Endothelial cell of umbilical vein (primary cell): ENCODE measurements around the gene CHP1.

Experiments used
- EZH2 ChIP-seq: IDR thresholded peaks from 2 replicates; pipeline ENCODE4 v1.6.1; 2012; ENCODE audit warnings: borderline replicate concordance, low read depth, mild to moderate bottlenecking, moderate library complexity, low read length, inconsistent platforms; ENCODE audit not compliant: severe bottlenecking
- FOS ChIP-seq: IDR thresholded peaks from 2 replicates; pipeline ENCODE4 v1.6.1; 2011; ENCODE audit warnings: mild to moderate bottlenecking, low read length, moderate library complexity, borderline replicate concordance; ENCODE audit not compliant: insufficient read depth
- GATA2 ChIP-seq: IDR thresholded peaks from 2 replicates; pipeline ENCODE4 v1.7.0; 2011; ENCODE audit warnings: low read depth, mild to moderate bottlenecking, moderate library complexity, mixed read lengths, low read length; ENCODE audit not compliant: insufficient read length, insufficient read depth
- POLR2A ChIP-seq: IDR thresholded peaks from 2 replicates; pipeline ENCODE4 v1.6.1; 2012; ENCODE audit warnings: low read depth, mild to moderate bottlenecking, control low read depth, low read length
- POLR2AphosphoS5 ChIP-seq: IDR thresholded peaks from 2 replicates; pipeline ENCODE4 v1.6.1; 2012; ENCODE audit warnings: low read depth, mild to moderate bottlenecking, control low read depth, low read length, moderate library complexity; ENCODE audit not compliant: insufficient read depth
- TF ChIP-seq, protein P1 (sequence below), 2 donors: IDR thresholded peaks; 1 replicate in 1 of 2; 2 replicates in 1 of 2; pipeline ENCODE4 v1.5.1; 2011; ENCODE audit warnings: low read length in 2 of 2, mild to moderate bottlenecking in 2 of 2, moderate library complexity in 2 of 2, control low read depth in 1 of 2, inconsistent platforms in 1 of 2, low read depth in 1 of 2; ENCODE audit not compliant: insufficient read depth in 1 of 2; ENCODE audit errors: extremely low read depth in 1 of 2

DNA sequence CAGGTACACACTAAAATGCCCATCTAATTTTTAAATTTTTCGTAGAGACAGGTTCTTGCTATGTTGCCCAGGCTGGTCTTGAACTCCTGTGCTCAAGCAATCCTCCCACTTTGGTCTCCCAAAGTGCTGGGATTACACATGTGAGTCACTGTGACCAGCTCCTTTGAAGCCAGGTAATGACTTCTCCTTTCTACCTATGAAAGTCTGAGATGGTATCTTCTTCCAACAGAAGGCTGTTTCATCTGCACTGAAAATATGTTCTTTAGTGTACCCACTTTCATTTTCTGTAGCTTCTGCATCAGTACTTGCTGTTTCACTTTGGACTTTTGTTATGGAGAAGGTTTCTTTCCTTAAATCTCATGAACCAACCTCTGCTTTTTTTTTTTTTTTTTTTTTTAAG lies 92.5 kb downstream of the CHP1 start:
- TF ChIP-seq, protein P1, sequence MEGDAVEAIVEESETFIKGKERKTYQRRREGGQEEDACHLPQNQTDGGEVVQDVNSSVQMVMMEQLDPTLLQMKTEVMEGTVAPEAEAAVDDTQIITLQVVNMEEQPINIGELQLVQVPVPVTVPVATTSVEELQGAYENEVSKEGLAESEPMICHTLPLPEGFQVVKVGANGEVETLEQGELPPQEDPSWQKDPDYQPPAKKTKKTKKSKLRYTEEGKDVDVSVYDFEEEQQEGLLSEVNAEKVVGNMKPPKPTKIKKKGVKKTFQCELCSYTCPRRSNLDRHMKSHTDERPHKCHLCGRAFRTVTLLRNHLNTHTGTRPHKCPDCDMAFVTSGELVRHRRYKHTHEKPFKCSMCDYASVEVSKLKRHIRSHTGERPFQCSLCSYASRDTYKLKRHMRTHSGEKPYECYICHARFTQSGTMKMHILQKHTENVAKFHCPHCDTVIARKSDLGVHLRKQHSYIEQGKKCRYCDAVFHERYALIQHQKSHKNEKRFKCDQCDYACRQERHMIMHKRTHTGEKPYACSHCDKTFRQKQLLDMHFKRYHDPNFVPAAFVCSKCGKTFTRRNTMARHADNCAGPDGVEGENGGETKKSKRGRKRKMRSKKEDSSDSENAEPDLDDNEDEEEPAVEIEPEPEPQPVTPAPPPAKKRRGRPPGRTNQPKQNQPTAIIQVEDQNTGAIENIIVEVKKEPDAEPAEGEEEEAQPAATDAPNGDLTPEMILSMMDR (IDR thresholded peaks at IDR 0.05; ENCODE audit: extremely low read depth in 1 of 2, insufficient read depth in 1 of 2, low read depth in 1 of 2, low read length in 2 of 2): no peak
- TF ChIP-seq GATA2 (no peak), POLR2AphosphoS5 (no peak), FOS (no peak), EZH2 (no peak), POLR2A (no peak)
